HEK293 (cell line): Measurements from ENCODE around the gene COX19.

Experiments
- CTCF ChIA-PET: fragments of 350-600 bp; formaldehyde crosslinking; extraction: SDS; loops from one replicate; lab custom pipeline; 2021; ENCODE audit warnings: antibody characterized with exemption; lab: Yijun Ruan, JAX
- POLR2A ChIA-PET: fragments of 300-600 bp; formaldehyde crosslinking; extraction: SDS; loops from one replicate; lab custom pipeline; 2020; ENCODE audit warnings: antibody characterized with exemption, inconsistent platforms; lab: Yijun Ruan, JAX
- H3K27ac ChIP-seq: fragments of 200-500 bp; sonication (Bioruptor generic); 2 replicates; pipeline ENCODE4 v1.5.1; 2014; ENCODE audit warnings: low read depth, low read length, control low read depth, inconsistent platforms; ENCODE audit errors: extremely low read depth
- H3K36me3 ChIP-seq, 2 experiments: fragments of 200-500 bp in 1 of 2; sonication (Bioruptor generic) in 1 of 2; 1 replicate in 1 of 2; 2 replicates in 1 of 2; pipeline ENCODE4 v1.5.1; 2014 to 2017; ENCODE audit warnings: inconsistent platforms in 2 of 2, low read length in 2 of 2; ENCODE audit not compliant: control insufficient read depth in 2 of 2, insufficient read depth in 1 of 2
- H3K4me1 ChIP-seq: fragments of 200-500 bp; sonication (Bioruptor generic); 2 replicates; pipeline ENCODE4 v1.5.1; 2014; ENCODE audit warnings: mild to moderate bottlenecking, low read length, inconsistent platforms; ENCODE audit not compliant: control insufficient read depth, insufficient read depth
- H3K4me3 ChIP-seq: 2 replicates; pipeline ENCODE4 v1.5.1; 2011; ENCODE audit warnings: low read depth, mild to moderate bottlenecking, control low read depth, low read length, moderate library complexity
- H3K9me3 ChIP-seq: fragments of 200-500 bp; sonication (Bioruptor generic); 2 replicates; pipeline ENCODE4 v1.5.1; 2014; ENCODE audit warnings: low read depth, low read length, inconsistent platforms; ENCODE audit not compliant: control insufficient read depth, insufficient read depth
- ZBTB8A ChIP-seq: fragments of 450-650 bp; formaldehyde crosslinking; IDR thresholded peaks from 2 replicates; pipeline ENCODE4 v1.5.1; 2016; ENCODE audit warnings: missing biosample characterization, missing genetic modification characterization
- ZFHX2 ChIP-seq: fragments of 450-650 bp; formaldehyde crosslinking; conservative IDR thresholded peaks from 2 replicates; pipeline ENCODE4 v1.5.1; 2016; ENCODE audit warnings: missing biosample characterization, missing genetic modification characterization
- ZFP37 ChIP-seq: fragments of 450-650 bp; formaldehyde crosslinking; IDR thresholded peaks from 2 replicates; pipeline ENCODE4 v1.5.1; 2016; ENCODE audit warnings: missing biosample characterization, missing genetic modification characterization
- ZIC2 ChIP-seq: fragments of 450-650 bp; formaldehyde crosslinking; IDR thresholded peaks from 2 replicates; pipeline ENCODE4 v1.5.1; 2016; ENCODE audit warnings: missing biosample characterization, missing genetic modification characterization
- ZNF121 ChIP-seq: fragments of 450-650 bp; formaldehyde crosslinking; IDR thresholded peaks from 2 replicates; pipeline ENCODE4 v1.5.1; 2016; ENCODE audit warnings: missing biosample characterization, missing genetic modification characterization
- ZNF138 ChIP-seq: fragments of 450-650 bp; formaldehyde crosslinking; IDR thresholded peaks from 2 replicates; pipeline ENCODE4 v1.5.1; 2016; ENCODE audit warnings: missing biosample characterization, missing genetic modification characterization, borderline replicate concordance
- ZNF211 ChIP-seq: fragments of 450-650 bp; formaldehyde crosslinking; IDR thresholded peaks from 2 replicates; pipeline ENCODE4 v1.5.1; 2016; ENCODE audit warnings: low read depth, missing biosample characterization, missing genetic modification characterization
- ZNF280D ChIP-seq: fragments of 450-650 bp; formaldehyde crosslinking; IDR thresholded peaks from 2 replicates; pipeline ENCODE4 v1.5.1; 2016; ENCODE audit warnings: missing biosample characterization, missing genetic modification characterization
- ZNF341 ChIP-seq: fragments of 450-650 bp; formaldehyde crosslinking; IDR thresholded peaks from 2 replicates; pipeline ENCODE4; 2016; ENCODE audit warnings: low read depth, missing biosample characterization, missing genetic modification characterization
- ZNF513 ChIP-seq: fragments of 450-650 bp; IDR thresholded peaks from 2 replicates; pipeline ENCODE4 v1.5.1; 2018; ENCODE audit warnings: missing biosample characterization, missing genetic modification characterization
- ZNF558 ChIP-seq: fragments of 450-650 bp; formaldehyde crosslinking; IDR thresholded peaks from 2 replicates; pipeline ENCODE4 v1.5.1; 2016; ENCODE audit warnings: missing biosample characterization, missing genetic modification characterization
- ZNF585B ChIP-seq: fragments of 450-650 bp; formaldehyde crosslinking; IDR thresholded peaks from 2 replicates; pipeline ENCODE4 v1.5.1; 2016; ENCODE audit warnings: missing biosample characterization, missing genetic modification characterization
- ZNF837 ChIP-seq: fragments of 450-650 bp; formaldehyde crosslinking; IDR thresholded peaks from 2 replicates; pipeline ENCODE4 v1.5.1; 2016; ENCODE audit warnings: missing biosample characterization, missing genetic modification characterization
- TF ChIP-seq, protein P1 (sequence below): fragments of 450-650 bp; formaldehyde crosslinking; IDR thresholded peaks from 2 replicates; pipeline ENCODE4 v1.5.1; 2016; ENCODE audit warnings: missing biosample characterization, missing genetic modification characterization
- TF ChIP-seq, protein P2 (sequence below): fragments of 450-650 bp; formaldehyde crosslinking; IDR thresholded peaks from 2 replicates; pipeline ENCODE4 v1.5.1; 2016; ENCODE audit warnings: missing biosample characterization, missing genetic modification characterization
- TF ChIP-seq, protein P3 (sequence below): fragments of 450-650 bp; formaldehyde crosslinking; IDR thresholded peaks from 2 replicates; pipeline ENCODE4 v1.5.1; 2016; ENCODE audit warnings: missing biosample characterization, missing genetic modification characterization

The COX19 gene

GRCh38 chr7:982511-983003, 7.2 kb upstream of the COX19 start:
- H3K9me3 ChIP-seq: no peaks in the 10 kb centered on the region
- ChIA-PET POLR2A (no interaction called here), CTCF (interaction anchor here (1.3 to 3.1 kb wide), 3 partner anchors 10 to 83 kb away, joined by 3 to 30 read pairs (median 4); no protein-coding TSS in a partner anchor)
- no peaks in the 10 kb centered on the region for H3K4me1 ChIP-seq
- no peaks in the 10 kb centered on the region for H3K36me3 ChIP-seq
- no peak for TF ChIP-seq ZNF121 (tag by site-specific recombination)
- TF ChIP-seq ZIC2: peak; percentile 62
- TF ChIP-seq, protein P1, sequence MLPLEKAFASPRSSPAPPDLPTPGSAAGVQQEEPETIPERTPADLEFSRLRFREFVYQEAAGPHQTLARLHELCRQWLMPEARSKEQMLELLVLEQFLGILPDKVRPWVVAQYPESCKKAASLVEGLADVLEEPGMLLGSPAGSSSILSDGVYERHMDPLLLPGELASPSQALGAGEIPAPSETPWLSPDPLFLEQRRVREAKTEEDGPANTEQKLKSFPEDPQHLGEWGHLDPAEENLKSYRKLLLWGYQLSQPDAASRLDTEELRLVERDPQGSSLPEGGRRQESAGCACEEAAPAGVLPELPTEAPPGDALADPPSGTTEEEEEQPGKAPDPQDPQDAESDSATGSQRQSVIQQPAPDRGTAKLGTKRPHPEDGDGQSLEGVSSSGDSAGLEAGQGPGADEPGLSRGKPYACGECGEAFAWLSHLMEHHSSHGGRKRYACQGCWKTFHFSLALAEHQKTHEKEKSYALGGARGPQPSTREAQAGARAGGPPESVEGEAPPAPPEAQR: no peak
- no peak for TF ChIP-seq ZNF211 (tag by site-specific recombination)
- no peak overlapping the region for H3K27ac ChIP-seq
- no peak overlapping the region for H3K4me3 ChIP-seq

- no peaks in the 10 kb centered on the region for H3K4me1 ChIP-seq
Observed at GRCh38 chr7:981793-982510, 6.6 kb upstream of the COX19 start.

GRCh38 chr7:979886-980571, 4.7 kb upstream of the COX19 start:
- ChIA-PET CTCF (no interaction called here), POLR2A (no interaction called here)
- Histone ChIP-seq H3K9me3 (no peaks in the 10 kb centered on the region), H3K36me3 (no peaks in the 10 kb centered on the region), H3K4me1 (no peaks in the 10 kb centered on the region), H3K27ac (no peak overlapping the region), H3K4me3 (no peak overlapping the region)
- no peak for TF ChIP-seq ZNF138 (tag by site-specific recombination)
- TF ChIP-seq, protein P2, sequence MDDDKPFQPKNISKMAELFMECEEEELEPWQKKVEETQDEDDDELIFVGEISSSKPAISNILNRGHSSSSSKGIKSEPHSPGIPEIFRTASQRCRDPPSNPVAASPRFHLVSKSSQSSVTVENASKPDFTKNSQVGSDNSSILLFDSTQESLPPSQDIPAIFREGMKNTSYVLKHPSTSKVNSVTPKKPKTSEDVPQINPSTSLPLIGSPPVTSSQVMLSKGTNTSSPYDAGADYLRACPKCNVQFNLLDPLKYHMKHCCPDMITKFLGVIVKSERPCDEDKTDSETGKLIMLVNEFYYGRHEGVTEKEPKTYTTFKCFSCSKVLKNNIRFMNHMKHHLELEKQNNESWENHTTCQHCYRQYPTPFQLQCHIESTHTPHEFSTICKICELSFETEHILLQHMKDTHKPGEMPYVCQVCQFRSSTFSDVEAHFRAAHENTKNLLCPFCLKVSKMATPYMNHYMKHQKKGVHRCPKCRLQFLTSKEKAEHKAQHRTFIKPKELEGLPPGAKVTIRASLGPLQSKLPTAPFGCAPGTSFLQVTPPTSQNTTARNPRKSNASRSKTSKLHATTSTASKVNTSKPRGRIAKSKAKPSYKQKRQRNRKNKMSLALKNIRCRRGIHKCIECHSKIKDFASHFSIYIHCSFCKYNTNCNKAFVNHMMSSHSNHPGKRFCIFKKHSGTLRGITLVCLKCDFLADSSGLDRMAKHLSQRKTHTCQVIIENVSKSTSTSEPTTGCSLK (tag by site-specific recombination): no peak
- no peak for TF ChIP-seq ZNF558 (tag by site-specific recombination)
- TF ChIP-seq ZFP37 (tag by site-specific recombination): no peak
- TF ChIP-seq, protein P3, sequence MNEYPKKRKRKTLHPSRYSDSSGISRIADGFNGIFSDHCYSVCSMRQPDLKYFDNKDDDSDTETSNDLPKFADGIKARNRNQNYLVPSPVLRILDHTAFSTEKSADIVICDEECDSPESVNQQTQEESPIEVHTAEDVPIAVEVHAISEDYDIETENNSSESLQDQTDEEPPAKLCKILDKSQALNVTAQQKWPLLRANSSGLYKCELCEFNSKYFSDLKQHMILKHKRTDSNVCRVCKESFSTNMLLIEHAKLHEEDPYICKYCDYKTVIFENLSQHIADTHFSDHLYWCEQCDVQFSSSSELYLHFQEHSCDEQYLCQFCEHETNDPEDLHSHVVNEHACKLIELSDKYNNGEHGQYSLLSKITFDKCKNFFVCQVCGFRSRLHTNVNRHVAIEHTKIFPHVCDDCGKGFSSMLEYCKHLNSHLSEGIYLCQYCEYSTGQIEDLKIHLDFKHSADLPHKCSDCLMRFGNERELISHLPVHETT: no peak
- TF ChIP-seq ZNF837 (tag by site-specific recombination): no peak
- no peak for TF ChIP-seq ZNF513 (tag by site-specific recombination)
- TF ChIP-seq ZFHX2 (tag by site-specific recombination): no peak
- TF ChIP-seq ZNF585B: no peak

More at GRCh38 chr7:981793-982510, 6.6 kb upstream of the COX19 start:
- Histone ChIP-seq H3K4me3 (no peak overlapping the region), H3K27ac (no peak overlapping the region), H3K36me3 (no peaks in the 10 kb centered on the region), H3K9me3 (no peaks in the 10 kb centered on the region)
- ChIA-PET POLR2A (no interaction called here), CTCF (interaction anchor here (1.3 to 3.1 kb wide), 3 partner anchors 11 to 83 kb away, joined by 3 to 30 read pairs (median 4); no protein-coding TSS in a partner anchor)
- TF ChIP-seq ZNF341 (tag by site-specific recombination) (peak; percentile 19; the same call in 1 of the 2 replicates), ZNF280D (tag by site-specific recombination) (no peak), ZBTB8A (tag by site-specific recombination) (peak; percentile 19; the same call in 1 of the 2 replicates), ZNF558 (tag by site-specific recombination) (no peak)
